GM19397 (cell line): Measurements from ENCODE around the gene RUBCNL.

ENCODE experiments used
- ATAC-seq: cut with Tn5 transposase; IDR thresholded peaks from one replicate; pipeline ENCODE4 v1.9.1; 2021; ENCODE audit warnings: mild to moderate bottlenecking, moderate library complexity; ENCODE audit not compliant: unreplicated experiment

The RUBCNL gene

GRCh38 chr13:46313024-46313423, 74.0 kb downstream of the RUBCNL start:
- ATAC-seq = no peak

GRCh38 chr13:46311217-46311616, 75.8 kb downstream of the RUBCNL start:
- ATAC-seq = no peak

GRCh38 chr13:46310066-46310465, 77.0 kb downstream of the RUBCNL start:
- ATAC-seq = no peak

- ATAC-seq = no peak
Observed at GRCh38 chr13:46307554-46307953, 79.5 kb downstream of the RUBCNL start.

GRCh38 chr13:46304546-46304945, 82.5 kb downstream of the RUBCNL start:
- no peak for ATAC-seq

- no peak for ATAC-seq
Observed at GRCh38 chr13:46303742-46304385, 83.2 kb downstream of the RUBCNL start.

GRCh38 chr13:46297361-46297811, 89.7 kb downstream of the RUBCNL start:
- no peak for ATAC-seq

GRCh38 chr13:46296921-46297320, 90.1 kb downstream of the RUBCNL start:
- no peak for ATAC-seq

GRCh38 chr13:46296115-46296822, 90.8 kb downstream of the RUBCNL start:
- peak; percentile 37 for ATAC-seq

GRCh38 chr13:46295491-46296114, 91.4 kb downstream of the RUBCNL start:
- peak; percentile 67 for ATAC-seq

- ATAC-seq = no peak
Observed at GRCh38 chr13:46293436-46293835, 93.6 kb downstream of the RUBCNL start.
